ENCODE data around the gene POLR2E. TPM values are rescaled to one million over a fixed set of nuclear protein-coding genes. Genes with fewer than 3 reads are reported as not detected.
"Not testable (repeated sequence)": the region's sequence is repeated elsewhere in the genome, so short reads cannot be mapped to it uniquely, and the experiment has no call there.

Gene POLR2E
- total RNA-seq, 1 experiment from 2014 or later = 141 TPM

DNA sequence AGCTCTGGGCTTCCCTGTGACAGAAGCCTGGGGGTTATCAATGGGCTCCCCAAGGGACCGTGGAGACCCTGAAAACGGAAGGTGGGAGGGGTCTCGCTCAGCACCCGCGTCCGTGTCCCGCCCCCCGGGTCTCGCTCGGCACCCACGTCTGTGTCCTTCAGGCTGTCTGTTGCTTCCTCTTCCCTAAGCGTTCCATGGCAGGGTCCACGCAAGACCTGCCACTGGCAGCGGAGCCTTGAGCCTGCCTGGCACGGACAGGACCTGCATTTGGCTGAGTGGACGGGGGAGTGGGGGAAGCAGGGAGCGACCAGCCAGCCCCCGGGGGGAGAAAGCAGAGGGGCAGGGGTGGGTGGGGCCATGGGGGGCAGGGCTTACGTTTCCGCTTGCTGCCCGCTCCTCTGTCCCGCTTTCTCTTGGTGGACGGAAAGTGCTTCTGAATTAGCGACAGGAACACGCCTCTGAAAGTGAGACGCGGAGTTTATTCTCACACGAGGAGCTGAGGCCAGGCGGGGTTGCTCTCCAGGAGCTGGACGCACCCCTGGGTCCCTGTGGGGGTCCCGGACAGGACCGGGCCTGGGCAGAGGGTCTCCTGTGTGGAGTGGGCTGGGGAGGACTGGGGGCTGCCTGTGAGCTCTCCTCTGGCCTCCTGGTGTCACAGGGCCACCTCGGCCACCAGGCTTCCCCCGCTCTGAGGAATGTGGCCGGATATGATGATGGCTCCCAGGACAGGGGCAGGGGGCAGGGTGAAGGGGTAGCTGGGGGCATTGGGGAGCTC, 20.7 kb upstream of the POLR2E start:
- TF ChIP-seq, protein P1, sequence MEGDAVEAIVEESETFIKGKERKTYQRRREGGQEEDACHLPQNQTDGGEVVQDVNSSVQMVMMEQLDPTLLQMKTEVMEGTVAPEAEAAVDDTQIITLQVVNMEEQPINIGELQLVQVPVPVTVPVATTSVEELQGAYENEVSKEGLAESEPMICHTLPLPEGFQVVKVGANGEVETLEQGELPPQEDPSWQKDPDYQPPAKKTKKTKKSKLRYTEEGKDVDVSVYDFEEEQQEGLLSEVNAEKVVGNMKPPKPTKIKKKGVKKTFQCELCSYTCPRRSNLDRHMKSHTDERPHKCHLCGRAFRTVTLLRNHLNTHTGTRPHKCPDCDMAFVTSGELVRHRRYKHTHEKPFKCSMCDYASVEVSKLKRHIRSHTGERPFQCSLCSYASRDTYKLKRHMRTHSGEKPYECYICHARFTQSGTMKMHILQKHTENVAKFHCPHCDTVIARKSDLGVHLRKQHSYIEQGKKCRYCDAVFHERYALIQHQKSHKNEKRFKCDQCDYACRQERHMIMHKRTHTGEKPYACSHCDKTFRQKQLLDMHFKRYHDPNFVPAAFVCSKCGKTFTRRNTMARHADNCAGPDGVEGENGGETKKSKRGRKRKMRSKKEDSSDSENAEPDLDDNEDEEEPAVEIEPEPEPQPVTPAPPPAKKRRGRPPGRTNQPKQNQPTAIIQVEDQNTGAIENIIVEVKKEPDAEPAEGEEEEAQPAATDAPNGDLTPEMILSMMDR (IDR thresholded peaks at IDR 0.05; ENCODE audit: unreplicated experiment) = no peak
- CTCF ChIA-PET = interaction anchor here (0.5 to 0.8 kb wide), 2 partner anchors 18 to 74 kb away, joined by 3 read pairs; no protein-coding TSS in a partner anchor
- Mint-ChIP-seq H3K4me1 (ENCODE audit: low read depth, unreplicated experiment) (no peaks in the 10 kb centered on the region), H3K27me3 (ENCODE audit: unreplicated experiment) (no peaks in the 10 kb centered on the region), H3K4me3 (ENCODE audit: low read depth, unreplicated experiment) (no peak overlapping the region), H3K36me3 (ENCODE audit: insufficient read depth, unreplicated experiment) (peaks cover 64% of the 10 kb centered on the region), H3K9me3 (ENCODE audit: low read depth, unreplicated experiment) (no peaks in the 10 kb centered on the region), H3K27ac (ENCODE audit: unreplicated experiment) (no peak overlapping the region)
- no TSS peak for BruUV-seq (replicated peaks)
- intact Hi-C loops (cut with micrococcal nuclease; ENCODE audit: unreplicated experiment) = no loop called here
- DNase-seq = no peak

DNA sequence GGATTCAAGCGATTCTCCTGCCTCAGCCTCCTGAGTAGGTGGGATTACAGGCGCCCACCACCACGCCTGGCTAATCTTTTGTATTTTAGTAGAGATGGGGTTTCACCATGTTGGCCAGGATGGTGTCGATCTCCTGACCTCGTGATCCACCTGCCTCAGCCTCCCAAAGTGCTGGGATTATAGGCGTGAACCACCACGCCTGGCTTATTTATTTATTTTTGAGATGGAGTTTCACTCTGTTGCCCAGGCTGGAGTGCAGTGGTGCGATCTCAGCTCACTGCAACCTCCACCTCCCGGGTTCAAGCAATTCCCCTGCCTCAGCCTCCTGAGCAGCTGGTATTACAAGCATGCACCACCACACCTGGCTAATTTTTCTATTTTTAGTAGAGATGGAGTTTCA, 19.6 kb upstream of the POLR2E start:
- H3K27me3 Mint-ChIP-seq (ENCODE audit: unreplicated experiment); H3K4me3 Mint-ChIP-seq (ENCODE audit: low read depth, unreplicated experiment); CTCF ChIA-PET; H3K9me3 Mint-ChIP-seq (ENCODE audit: low read depth, unreplicated experiment); H3K4me1 Mint-ChIP-seq (ENCODE audit: low read depth, unreplicated experiment); intact Hi-C loops (cut with micrococcal nuclease; ENCODE audit: unreplicated experiment); DNase-seq; BruUV-seq (replicated peaks); H3K27ac Mint-ChIP-seq (ENCODE audit: unreplicated experiment): not testable (repeated sequence)
- H3K36me3 Mint-ChIP-seq (ENCODE audit: insufficient read depth, unreplicated experiment) = peaks cover 53% of the 10 kb centered on the region

DNA sequence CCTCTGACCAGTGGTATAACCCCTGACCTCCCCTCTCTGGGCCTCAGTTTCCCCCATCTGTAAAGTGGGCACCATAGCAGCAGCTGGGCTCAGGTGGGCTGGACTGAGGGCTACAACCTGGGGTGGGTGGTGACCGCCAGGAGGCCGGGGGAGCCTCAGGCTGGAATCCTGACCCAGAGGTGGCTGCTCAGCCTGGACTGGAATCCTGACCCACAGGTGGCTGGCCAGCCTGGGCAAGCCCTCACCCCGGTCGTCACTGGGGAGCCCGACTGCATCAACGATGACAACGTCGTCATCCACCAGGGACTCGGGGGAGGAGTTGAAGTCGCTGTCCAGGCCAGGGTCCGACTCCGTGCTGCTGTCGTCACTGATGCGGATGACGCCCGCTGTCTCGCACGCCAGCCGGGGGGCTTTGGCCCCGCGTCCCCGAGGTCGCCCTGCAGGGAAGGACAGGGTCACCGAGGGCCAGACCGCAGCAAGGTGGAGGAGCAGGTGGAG, 18.9 kb upstream of the POLR2E start:
- TF ChIP-seq, protein P1 (IDR thresholded peaks at IDR 0.05; ENCODE audit: unreplicated experiment) = no peak
- intact Hi-C loops (cut with micrococcal nuclease; ENCODE audit: unreplicated experiment) = no loop called here
- H3K27me3 Mint-ChIP-seq (ENCODE audit: unreplicated experiment) = no peaks in the 10 kb centered on the region
- H3K4me1 Mint-ChIP-seq (ENCODE audit: low read depth, unreplicated experiment) = no peaks in the 10 kb centered on the region
- no peaks in the 10 kb centered on the region for H3K9me3 Mint-ChIP-seq (ENCODE audit: low read depth, unreplicated experiment)
- CTCF ChIA-PET = no interaction called here
- H3K4me3 Mint-ChIP-seq (ENCODE audit: low read depth, unreplicated experiment) = no peak overlapping the region
- peaks cover 50% of the 10 kb centered on the region for H3K36me3 Mint-ChIP-seq (ENCODE audit: insufficient read depth, unreplicated experiment)
- no TSS peak for BruUV-seq (replicated peaks)
- H3K27ac Mint-ChIP-seq (ENCODE audit: unreplicated experiment) = no peak overlapping the region
- no peak for DNase-seq

DNA sequence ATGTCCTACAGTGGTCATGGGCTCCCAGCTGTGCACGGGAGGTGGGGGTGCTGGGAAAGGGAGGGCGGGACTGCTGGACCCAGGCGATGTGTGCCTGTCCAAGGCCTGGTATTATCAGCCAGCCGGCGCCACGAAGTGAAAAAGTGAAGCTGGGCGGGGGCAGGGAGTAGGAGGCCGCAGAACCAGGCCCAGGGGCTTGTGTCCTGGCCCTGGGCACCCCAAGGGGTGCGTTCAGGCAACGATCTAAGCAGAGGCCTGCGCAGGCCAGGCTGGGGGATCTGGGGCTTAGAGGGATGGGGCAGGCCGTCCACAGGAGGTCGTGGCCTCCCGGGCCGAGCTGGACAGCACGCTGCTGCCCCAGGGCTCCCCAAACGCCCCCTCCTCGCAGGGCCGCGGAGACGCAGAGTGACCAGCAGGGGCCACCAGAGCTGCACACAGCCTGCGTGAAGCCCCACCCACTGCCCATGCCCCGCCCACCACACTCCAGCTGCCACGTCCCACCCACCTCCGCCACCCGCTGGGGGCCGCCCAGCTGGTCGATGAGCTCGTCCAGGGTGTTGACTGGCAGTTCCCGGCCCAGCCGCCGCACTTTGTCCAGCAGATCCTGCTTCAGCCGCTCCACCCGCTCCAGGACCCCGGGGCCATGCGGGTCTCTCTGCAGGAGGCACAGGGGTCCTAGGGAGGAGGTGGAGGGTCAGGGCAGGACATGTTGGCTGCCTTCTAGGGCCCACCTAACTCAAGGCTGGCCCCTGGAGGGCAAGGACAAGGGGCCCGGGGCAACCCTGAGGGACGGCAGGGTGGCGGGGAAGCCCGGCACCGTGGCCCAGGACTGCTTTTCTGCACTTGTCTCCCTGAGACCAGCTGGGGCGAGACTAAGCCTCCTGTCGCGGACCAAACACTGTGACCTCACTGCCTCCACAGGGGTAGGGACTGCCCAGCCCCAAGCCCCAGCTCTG, 18.1 kb upstream of the POLR2E start:
- intact Hi-C loops (cut with micrococcal nuclease; ENCODE audit: unreplicated experiment) = no loop called here
- CTCF ChIA-PET = no interaction called here
- Mint-ChIP-seq H3K27ac (ENCODE audit: unreplicated experiment) (no peak overlapping the region), H3K4me3 (ENCODE audit: low read depth, unreplicated experiment) (no peak overlapping the region), H3K36me3 (ENCODE audit: insufficient read depth, unreplicated experiment) (peaks cover 43% of the 10 kb centered on the region), H3K27me3 (ENCODE audit: unreplicated experiment) (no peaks in the 10 kb centered on the region), H3K4me1 (ENCODE audit: low read depth, unreplicated experiment) (no peaks in the 10 kb centered on the region), H3K9me3 (ENCODE audit: low read depth, unreplicated experiment) (no peaks in the 10 kb centered on the region)
- BruUV-seq (replicated peaks) = no TSS peak
- TF ChIP-seq, protein P1 (IDR thresholded peaks at IDR 0.05; ENCODE audit: unreplicated experiment) = peak; percentile 49
- DNase-seq = peak; percentile 69
